PFSK-1 (cell line): ENCODE measurements around the gene EFHD1.

Experiments used
- FOXP2 ChIP-seq: optimal IDR thresholded peaks from 2 replicates; pipeline ENCODE3; 2011; ENCODE audit warnings: borderline replicate concordance, control low read depth, inconsistent platforms; ENCODE audit not compliant: insufficient read depth; ENCODE audit errors: extremely low read length, extremely low read depth
- POLR2AphosphoS5 ChIP-seq: IDR thresholded peaks from 2 replicates; pipeline ENCODE4 v1.6.1; 2012; ENCODE audit warnings: low read depth, mild to moderate bottlenecking, control low read depth, low read length, moderate library complexity
- REST ChIP-seq, 2 experiments: IDR thresholded peaks; 2 replicates each; pipeline versions ENCODE4 v1.6.1 to v1.8.0; 2011 to 2012; ENCODE audit warnings: low read depth in 2 of 2, low read length in 2 of 2, control low read depth in 1 of 2, inconsistent platforms in 1 of 2, mild to moderate bottlenecking in 1 of 2, moderate library complexity in 1 of 2; ENCODE audit not compliant: insufficient read depth in 1 of 2
- SIN3A ChIP-seq: IDR thresholded peaks from 2 replicates; pipeline ENCODE4 v1.6.1; 2012; ENCODE audit warnings: mild to moderate bottlenecking, low read length, moderate library complexity, borderline replicate concordance; ENCODE audit not compliant: insufficient read depth
- TAF1 ChIP-seq: IDR thresholded peaks from 2 replicates; pipeline ENCODE4 v1.6.1; 2012; ENCODE audit warnings: low read length, control low read depth, borderline replicate concordance; ENCODE audit not compliant: insufficient read depth

EFHD1 gene

DNA sequence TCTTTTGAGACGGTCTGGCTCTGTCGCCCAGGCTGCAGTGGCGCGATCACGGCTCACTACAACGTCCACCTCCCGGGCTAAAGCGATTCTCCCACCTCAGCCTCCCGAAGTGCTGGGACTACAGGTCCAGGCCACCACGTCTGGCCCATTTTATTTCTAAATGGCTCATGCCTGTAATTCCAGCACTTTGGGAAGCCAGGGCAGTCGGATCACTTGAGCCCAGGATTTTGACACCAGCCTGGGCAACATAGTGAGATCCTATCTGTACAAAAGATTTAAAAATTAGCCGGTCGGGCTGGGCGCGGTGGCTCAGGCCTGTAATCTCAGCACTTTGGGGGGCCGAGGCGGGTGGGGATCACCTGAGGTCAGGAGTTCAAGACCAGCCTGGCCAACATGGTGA, 26.4 kb upstream of the EFHD1 start:
- TF ChIP-seq SIN3A, result no peak
- no peak for TF ChIP-seq POLR2AphosphoS5

DNA sequence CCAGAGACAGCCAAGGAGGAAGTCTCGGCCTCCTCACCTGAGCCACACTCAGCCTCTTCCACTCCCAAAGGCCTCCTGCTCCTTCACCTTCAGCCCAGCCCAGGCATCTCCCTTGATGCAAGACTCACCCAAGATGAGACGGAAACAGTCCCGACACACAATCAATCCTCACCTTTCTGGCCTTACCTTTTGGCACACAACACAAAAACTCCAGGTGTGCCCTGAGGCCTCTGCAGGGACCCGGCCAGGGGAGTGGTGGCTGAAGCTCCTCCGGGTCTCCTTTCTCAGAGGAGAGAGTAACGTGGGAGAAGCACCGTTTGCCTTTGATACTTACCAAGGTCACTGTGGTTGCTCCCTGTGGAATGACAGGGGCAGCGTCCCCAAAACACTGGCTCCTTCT, 23.8 kb upstream of the EFHD1 start:
- TF ChIP-seq POLR2AphosphoS5, result no peak
- TF ChIP-seq SIN3A, result no peak
- TF ChIP-seq REST (IDR thresholded peaks at IDR 0.05; ENCODE audit: insufficient read depth in 1 of 2, low read depth in 2 of 2, low read length in 2 of 2), result no peak
- TF ChIP-seq FOXP2, result no peak
- no peak for TF ChIP-seq TAF1

GRCh38 chr2:232610081-232610480, 23.3 kb upstream of the EFHD1 start:
- no peak for TF ChIP-seq TAF1
- TF ChIP-seq SIN3A, result no peak
- TF ChIP-seq POLR2AphosphoS5, result no peak
- no peak for TF ChIP-seq REST (IDR thresholded peaks at IDR 0.05; ENCODE audit: insufficient read depth in 1 of 2, low read depth in 2 of 2, low read length in 2 of 2)
- TF ChIP-seq FOXP2, result no peak

GRCh38 chr2:232611061-232611460, 22.3 kb upstream of the EFHD1 start:
- no peak for TF ChIP-seq REST (IDR thresholded peaks at IDR 0.05; ENCODE audit: insufficient read depth in 1 of 2, low read depth in 2 of 2, low read length in 2 of 2)
- no peak for TF ChIP-seq POLR2AphosphoS5
- no peak for TF ChIP-seq SIN3A
- no peak for TF ChIP-seq FOXP2
- TF ChIP-seq TAF1, result no peak

- no peak for TF ChIP-seq POLR2AphosphoS5
- no peak for TF ChIP-seq TAF1
- TF ChIP-seq SIN3A, result no peak
- TF ChIP-seq REST (IDR thresholded peaks at IDR 0.05; ENCODE audit: insufficient read depth in 1 of 2, low read depth in 2 of 2, low read length in 2 of 2), result no peak
- TF ChIP-seq FOXP2, result no peak
Measured at GRCh38 chr2:232611559-232612218, 21.7 kb upstream of the EFHD1 start.
